GM12878 (cell line): Measurements from ENCODE around the gene SARDH. TPM values are rescaled to one million over a fixed set of nuclear protein-coding genes. Genes with fewer than 3 reads are reported as not detected.

Experiments
- ATAC-seq: fragments of 200-7000 bp; cut with Tn5 transposase; 3 replicates; pipeline ENCODE4 v1.9.1; 2020; ENCODE audit warnings: mild to moderate bottlenecking, moderate library complexity
- BruUV-seq: library from RNA; stranded (reverse); fragments of 400-500 nt; replicated peaks from 2 replicates; lab custom pipeline; 2021; lab: Mats Ljungman, UMichigan
- CTCF ChIA-PET: fragments of 300-600 bp; sonication (Branson Sonifier 250); formaldehyde crosslinking; extraction: SDS; loops from one replicate; lab custom pipeline; 2021; ENCODE audit warnings: inconsistent platforms; lab: Yijun Ruan, JAX
- POLR2A ChIA-PET: fragments of 350-600 bp; formaldehyde crosslinking; extraction: SDS; loops from one replicate; lab custom pipeline; 2021; ENCODE audit warnings: inconsistent platforms; lab: Charles Lee
- RAD21 ChIA-PET: fragments of 300-600 bp; sonication (Branson Sonifier 250); formaldehyde crosslinking; loops from one replicate; lab custom pipeline; 2023; ENCODE audit warnings: antibody characterized with exemption; ENCODE audit not compliant: unreplicated experiment; lab: Charles Lee
- SMC1A ChIA-PET: fragments of 300-600 bp; sonication (Branson Sonifier 250); formaldehyde crosslinking; loops from one replicate; lab custom pipeline; 2023; ENCODE audit not compliant: unreplicated experiment, uncharacterized antibody; lab: Charles Lee
- DNase-seq: peaks from one replicate; pipeline ENCODE4 v3.0.0-alpha.2; 2011; ENCODE audit warnings: low read depth, low spot score
- FAIRE-seq: peaks from 3 replicates; lab custom pipeline; 2011; peaks lifted over from hg19 to GRCh38; lab: Jason Lieb, UNC
- H2AFZ ChIP-seq: 2 replicates; pipeline ENCODE4 v1.6.0; 2011; ENCODE audit warnings: low read depth, low read length, control low read depth; ENCODE audit not compliant: control insufficient read depth
- H3K27ac ChIP-seq: 2 replicates; pipeline ENCODE4 v1.5.1; 2011; ENCODE audit warnings: control low read depth; ENCODE audit not compliant: control insufficient read depth, insufficient read depth
- H3K27me3 ChIP-seq, 2 experiments: replicated peaks in 1 of 2; 2 replicates each; pipeline versions ENCODE4 v1.6.0 to v1.6.1; 2011; ENCODE audit warnings: low read length in 1 of 2; ENCODE audit not compliant: control insufficient read depth in 2 of 2, insufficient read depth in 2 of 2
- H3K36me3 ChIP-seq, 2 experiments: 2 replicates each; pipeline ENCODE4 v1.5.1; 2011; ENCODE audit warnings: low read length in 1 of 2; ENCODE audit not compliant: control insufficient read depth in 2 of 2, insufficient read depth in 2 of 2
- H3K4me1 ChIP-seq: 2 replicates; pipeline ENCODE4 v1.6.1; 2011; ENCODE audit warnings: mild to moderate bottlenecking, low read length, moderate library complexity, mixed read lengths; ENCODE audit not compliant: control insufficient read depth, insufficient read depth
- H3K4me2 ChIP-seq: 2 replicates; pipeline ENCODE4 v1.6.0; 2011; ENCODE audit warnings: control low read depth; ENCODE audit not compliant: control insufficient read depth, insufficient read depth
- H3K4me3 ChIP-seq: fragments of 200-600 bp; sonication (generic); 2 replicates; pipeline ENCODE4 v1.5.1; 2016
- H3K79me2 ChIP-seq: 2 replicates; pipeline ENCODE4 v1.6.0; 2011; ENCODE audit warnings: low read length; ENCODE audit not compliant: control insufficient read depth, insufficient read depth
- H3K9ac ChIP-seq: 2 replicates; pipeline ENCODE4 v1.8.0; 2011; ENCODE audit warnings: low read length, control low read depth, mixed read lengths; ENCODE audit not compliant: control insufficient read depth, insufficient read depth
- H3K9me3 ChIP-seq: replicated peaks from 3 replicates; pipeline ENCODE4 v1.5.1; 2011; ENCODE audit warnings: mild to moderate bottlenecking, low read length; ENCODE audit not compliant: control insufficient read depth, insufficient read depth
- H4K20me1 ChIP-seq: 2 replicates; pipeline ENCODE4 v1.6.0; 2011; ENCODE audit not compliant: control insufficient read depth, insufficient read depth
- BMI1 ChIP-seq: fragments of 450-650 bp; IDR thresholded peaks from 2 replicates; pipeline ENCODE4 v1.6.1; 2016; ENCODE audit warnings: mild to moderate bottlenecking, moderate library complexity, borderline replicate concordance
- DPF2 ChIP-seq: fragments of 450-650 bp; IDR thresholded peaks from 2 replicates; pipeline ENCODE4 v1.6.1; 2017; ENCODE audit warnings: mild to moderate bottlenecking
- MEF2A ChIP-seq: IDR thresholded peaks from 2 replicates; pipeline ENCODE4 v1.6.1; 2011; ENCODE audit warnings: low read depth, mild to moderate bottlenecking, low read length, moderate library complexity; ENCODE audit not compliant: insufficient read depth
- MTA3 ChIP-seq: IDR thresholded peaks from 2 replicates; pipeline ENCODE4 v1.6.1; 2012; ENCODE audit warnings: low read length, inconsistent platforms, borderline replicate concordance
- MXI1 ChIP-seq: fragments of 150-350 bp; IDR thresholded peaks from 2 replicates; pipeline ENCODE4 v1.6.1; 2011; ENCODE audit warnings: low read depth, mild to moderate bottlenecking, inconsistent platforms, low read length, improper control_type of control experiment
- RBBP5 ChIP-seq: fragments of 200-600 bp; sonication (generic); conservative IDR thresholded peaks from 2 replicates; pipeline ENCODE4 v1.6.1; 2016
- TARDBP ChIP-seq: IDR thresholded peaks from 2 replicates; pipeline ENCODE4 v1.6.1; 2016; ENCODE audit warnings: borderline replicate concordance
- TCF3 ChIP-seq: IDR thresholded peaks from 2 replicates; pipeline ENCODE4 v1.6.1; 2012; ENCODE audit warnings: low read depth, mild to moderate bottlenecking, low read length, borderline replicate concordance; ENCODE audit not compliant: insufficient read depth
- WGBS: methylation state at CpG from one replicate; pipeline ENCODE4 v1.1.6; 2016; ENCODE audit warnings: low lambda C conversion rate; ENCODE audit not compliant: insufficient replicate concordance, insufficient coverage; ENCODE audit errors: missing lambda C conversion rate; 5-methylcytosine and 5-hydroxymethylcytosine counted together
- in situ Hi-C: fragments of 300-500 bp; cut with MboI; formaldehyde crosslinking; loops from 9 replicates; pipeline ENCODE4 v1.14.3; 2018; ENCODE audit warnings: mixed read lengths
- intact Hi-C: fragments of 100-400 bp; cut with micrococcal nuclease; formaldehyde crosslinking; loops from one replicate; pipeline ENCODE4 v1.14.2; 2022; ENCODE audit not compliant: unreplicated experiment
- polyA plus RNA-seq, 11 experiments: library from polyadenylated mRNA; depleted of rRNA in 4 of 11; unstranded in 6 of 11; stranded (reverse) in 5 of 11; fragments of >200 nt; fragmentation: Nextera tagmentation in 4 of 11; fragmentation: Illumina TruSeq in 1 of 11; extraction: Ambion mirVana in 4 of 11; extraction: Trizol in 1 of 11; gene quantifications; 1 replicate in 1 of 11; 2 replicates in 10 of 11; pipeline versions ENCODE4 v1.2.1 to v1.2.3, GENCODE V29; 2011 to 2016; ENCODE audit warnings: inconsistent platforms in 2 of 11, missing spikeins in 2 of 11, low read depth in 1 of 11
- total RNA-seq, 4 experiments: library from RNA; depleted of rRNA in 3 of 4; stranded (reverse); fragments of >200 nt in 3 of 4; fragmentation: Illumina TruSeq in 1 of 4; extraction: Trizol in 1 of 4; gene quantifications; 2 replicates each; pipeline versions ENCODE4 v1.2.1 to v1.2.3, GENCODE V29; 2013 to 2021
- TF ChIP-seq, protein P1 (sequence below): fragments of 150-350 bp; IDR thresholded peaks from 2 replicates; pipeline ENCODE4 v1.6.1; 2016; ENCODE audit warnings: low read depth, low read length
- TF ChIP-seq, protein P2 (sequence below): fragments of 150-350 bp; IDR thresholded peaks from 2 replicates; pipeline ENCODE4 v1.6.1; 2014; ENCODE audit warnings: mild to moderate bottlenecking, low read depth, low read length
- TF ChIP-seq, protein P3 (sequence below): fragments of 450-650 bp; IDR thresholded peaks from 2 replicates; pipeline ENCODE4 v1.6.1; 2017; ENCODE audit warnings: borderline replicate concordance

SARDH gene
- total and polyA plus RNA-seq, 10 of the 15 experiments (the other 5 are each of a cell fraction or from before 2014, with no cell fraction given): 0.03 to 0.15 (median 0.10) TPM; not detected in 6

DNA sequence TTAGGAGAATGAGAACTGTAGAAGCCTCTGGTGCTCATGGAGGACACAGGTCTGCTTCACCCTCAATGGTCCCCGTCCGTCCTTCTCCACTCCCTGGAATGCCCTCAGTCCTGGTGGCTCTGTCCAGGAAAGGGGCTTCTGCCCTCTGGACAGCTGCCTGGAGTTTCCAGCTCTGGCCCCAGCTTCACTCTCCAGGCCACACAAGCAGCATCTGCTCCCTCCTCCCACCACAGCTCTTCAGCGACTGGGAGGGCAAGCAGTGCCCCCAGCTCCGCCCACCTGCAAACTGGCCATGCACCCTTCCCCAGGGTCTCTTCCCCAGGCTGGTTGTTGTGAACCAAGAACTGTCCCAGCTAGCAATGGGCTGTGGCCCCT lies 4.7 kb downstream of the SARDH start:
- ATAC-seq (no peak), FAIRE-seq (no peak), DNase-seq (no peak)
- ChIA-PET POLR2A (no interaction called here), SMC1A (no interaction called here), CTCF (interaction anchor here (0.7 kb wide), 1 partner anchor 10 kb away, joined by 3 read pairs; no protein-coding TSS in a partner anchor), RAD21 (no interaction called here)
- no peak overlapping the region for H3K27ac ChIP-seq
- H3K4me1 ChIP-seq: no peaks in the 10 kb centered on the region
- no peaks in the 10 kb centered on the region; a peak in 1 of 4 replicates for H3K27me3 ChIP-seq
- H4K20me1 ChIP-seq: no peaks in the 10 kb centered on the region
- no peaks in the 10 kb centered on the region for H3K79me2 ChIP-seq
- WGBS: 25% methylated on average over 3 of the region's 4 CpGs
- H3K9ac ChIP-seq: no peak overlapping the region
- no peak for TF ChIP-seq MTA3
- no peak overlapping the region for H2AFZ ChIP-seq
- BruUV-seq: no TSS peak
- no peak overlapping the region for H3K4me3 ChIP-seq
- no peaks in the 10 kb centered on the region for H3K9me3 ChIP-seq
- intact Hi-C loops (no loop called here), in situ Hi-C loops (no loop called here)
- H3K4me2 ChIP-seq: no peak overlapping the region
- no peaks in the 10 kb centered on the region for H3K36me3 ChIP-seq

DNA sequence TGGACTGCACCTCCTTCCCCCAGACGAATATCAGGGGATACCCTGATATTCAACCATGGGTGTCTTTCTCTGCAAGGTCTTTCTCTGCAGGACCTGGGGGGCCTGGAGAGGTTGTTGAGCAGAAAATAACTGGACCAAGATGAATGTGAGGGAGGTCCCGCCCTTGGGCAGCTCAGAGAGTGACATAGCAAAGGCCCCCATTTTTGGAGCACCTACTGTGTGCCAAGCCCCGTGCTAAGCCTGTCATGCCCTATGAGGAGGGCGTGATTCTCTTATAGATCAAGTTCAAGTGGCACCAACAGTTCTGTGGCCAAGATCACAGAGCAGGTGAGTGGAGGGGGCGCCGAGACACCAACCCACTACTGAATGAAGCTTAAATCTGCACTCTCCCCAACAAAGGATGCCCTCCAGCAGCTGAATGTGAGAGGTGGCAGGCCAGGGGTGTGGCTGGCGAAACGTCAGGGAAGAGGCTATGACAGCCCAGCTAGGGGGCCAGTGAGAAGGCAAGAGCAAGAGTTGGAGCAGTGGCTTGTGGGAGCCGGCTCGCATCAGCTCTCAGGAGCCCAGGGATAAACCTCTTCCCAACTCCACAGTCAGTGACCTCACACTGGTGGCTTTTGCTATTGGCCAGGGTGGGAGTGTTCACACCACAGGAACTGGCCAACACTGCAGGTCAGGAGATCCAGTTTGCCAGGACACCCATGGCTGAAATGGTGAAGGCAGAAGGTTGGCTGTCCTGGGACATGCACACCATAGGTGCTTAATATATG lies 5.3 kb downstream of the SARDH start:
- H3K4me3 ChIP-seq: no peak overlapping the region
- no peaks in the 10 kb centered on the region for H4K20me1 ChIP-seq
- no peaks in the 10 kb centered on the region for H3K36me3 ChIP-seq
- H3K27ac ChIP-seq: no peak overlapping the region
- H3K4me1 ChIP-seq: no peaks in the 10 kb centered on the region
- no peak for ATAC-seq
- RAD21 ChIA-PET: no interaction called here
- H3K27me3 ChIP-seq: no peaks in the 10 kb centered on the region; a peak in 1 of 4 replicates
- H3K9me3 ChIP-seq: no peaks in the 10 kb centered on the region
- no peak overlapping the region for H2AFZ ChIP-seq
- DNase-seq: no peak
- no peak for FAIRE-seq
- POLR2A ChIA-PET: no interaction called here
- H3K79me2 ChIP-seq: no peaks in the 10 kb centered on the region
- CTCF ChIA-PET: no interaction called here
- in situ Hi-C loops: no loop called here
- 39% methylated on average over 10 of the region's 10 CpGs for WGBS
- H3K9ac ChIP-seq: no peak overlapping the region
- intact Hi-C loops: no loop called here
- BruUV-seq: no TSS peak
- SMC1A ChIA-PET: no interaction called here
- no peak overlapping the region for H3K4me2 ChIP-seq
- TF ChIP-seq, protein P1, sequence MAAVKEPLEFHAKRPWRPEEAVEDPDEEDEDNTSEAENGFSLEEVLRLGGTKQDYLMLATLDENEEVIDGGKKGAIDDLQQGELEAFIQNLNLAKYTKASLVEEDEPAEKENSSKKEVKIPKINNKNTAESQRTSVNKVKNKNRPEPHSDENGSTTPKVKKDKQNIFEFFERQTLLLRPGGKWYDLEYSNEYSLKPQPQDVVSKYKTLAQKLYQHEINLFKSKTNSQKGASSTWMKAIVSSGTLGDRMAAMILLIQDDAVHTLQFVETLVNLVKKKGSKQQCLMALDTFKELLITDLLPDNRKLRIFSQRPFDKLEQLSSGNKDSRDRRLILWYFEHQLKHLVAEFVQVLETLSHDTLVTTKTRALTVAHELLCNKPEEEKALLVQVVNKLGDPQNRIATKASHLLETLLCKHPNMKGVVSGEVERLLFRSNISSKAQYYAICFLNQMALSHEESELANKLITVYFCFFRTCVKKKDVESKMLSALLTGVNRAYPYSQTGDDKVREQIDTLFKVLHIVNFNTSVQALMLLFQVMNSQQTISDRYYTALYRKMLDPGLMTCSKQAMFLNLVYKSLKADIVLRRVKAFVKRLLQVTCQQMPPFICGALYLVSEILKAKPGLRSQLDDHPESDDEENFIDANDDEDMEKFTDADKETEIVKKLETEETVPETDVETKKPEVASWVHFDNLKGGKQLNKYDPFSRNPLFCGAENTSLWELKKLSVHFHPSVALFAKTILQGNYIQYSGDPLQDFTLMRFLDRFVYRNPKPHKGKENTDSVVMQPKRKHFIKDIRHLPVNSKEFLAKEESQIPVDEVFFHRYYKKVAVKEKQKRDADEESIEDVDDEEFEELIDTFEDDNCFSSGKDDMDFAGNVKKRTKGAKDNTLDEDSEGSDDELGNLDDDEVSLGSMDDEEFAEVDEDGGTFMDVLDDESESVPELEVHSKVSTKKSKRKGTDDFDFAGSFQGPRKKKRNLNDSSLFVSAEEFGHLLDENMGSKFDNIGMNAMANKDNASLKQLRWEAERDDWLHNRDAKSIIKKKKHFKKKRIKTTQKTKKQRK: no peak
- TF ChIP-seq MXI1: no peak
- TF ChIP-seq, protein P2, sequence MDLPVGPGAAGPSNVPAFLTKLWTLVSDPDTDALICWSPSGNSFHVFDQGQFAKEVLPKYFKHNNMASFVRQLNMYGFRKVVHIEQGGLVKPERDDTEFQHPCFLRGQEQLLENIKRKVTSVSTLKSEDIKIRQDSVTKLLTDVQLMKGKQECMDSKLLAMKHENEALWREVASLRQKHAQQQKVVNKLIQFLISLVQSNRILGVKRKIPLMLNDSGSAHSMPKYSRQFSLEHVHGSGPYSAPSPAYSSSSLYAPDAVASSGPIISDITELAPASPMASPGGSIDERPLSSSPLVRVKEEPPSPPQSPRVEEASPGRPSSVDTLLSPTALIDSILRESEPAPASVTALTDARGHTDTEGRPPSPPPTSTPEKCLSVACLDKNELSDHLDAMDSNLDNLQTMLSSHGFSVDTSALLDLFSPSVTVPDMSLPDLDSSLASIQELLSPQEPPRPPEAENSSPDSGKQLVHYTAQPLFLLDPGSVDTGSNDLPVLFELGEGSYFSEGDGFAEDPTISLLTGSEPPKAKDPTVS: no peak
- no peak for TF ChIP-seq TCF3
- TF ChIP-seq, protein P3, sequence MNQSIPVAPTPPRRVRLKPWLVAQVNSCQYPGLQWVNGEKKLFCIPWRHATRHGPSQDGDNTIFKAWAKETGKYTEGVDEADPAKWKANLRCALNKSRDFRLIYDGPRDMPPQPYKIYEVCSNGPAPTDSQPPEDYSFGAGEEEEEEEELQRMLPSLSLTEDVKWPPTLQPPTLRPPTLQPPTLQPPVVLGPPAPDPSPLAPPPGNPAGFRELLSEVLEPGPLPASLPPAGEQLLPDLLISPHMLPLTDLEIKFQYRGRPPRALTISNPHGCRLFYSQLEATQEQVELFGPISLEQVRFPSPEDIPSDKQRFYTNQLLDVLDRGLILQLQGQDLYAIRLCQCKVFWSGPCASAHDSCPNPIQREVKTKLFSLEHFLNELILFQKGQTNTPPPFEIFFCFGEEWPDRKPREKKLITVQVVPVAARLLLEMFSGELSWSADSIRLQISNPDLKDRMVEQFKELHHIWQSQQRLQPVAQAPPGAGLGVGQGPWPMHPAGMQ: no peak
- TF ChIP-seq DPF2: no peak
- no peak for TF ChIP-seq TARDBP
- TF ChIP-seq MEF2A: no peak
- no peak for TF ChIP-seq RBBP5
- no peak for TF ChIP-seq BMI1
